ENCODE measurements around the gene GTF3C1.

GRCh38 chr16:27465483-27465879 is 84.2 kb downstream of the GTF3C1 start:
- TF ChIP-seq CTCF (IDR thresholded peaks at IDR 0.05) (no peak), POLR2A (IDR thresholded peaks at IDR 0.05) (no peak), POLR2AphosphoS5 (IDR thresholded peaks at IDR 0.05) (no peak)
